HUES64 (cell line): Measurements from ENCODE around the gene EGFL7.
"Not testable (repeated sequence)": the region's sequence is repeated elsewhere in the genome, so short reads cannot be mapped to it uniquely, and the experiment has no call there.

Source experiments
- H3K27ac ChIP-seq: 2 replicates; pipeline ENCODE4 v1.7.0; 2013; ENCODE audit warnings: low read depth, low read length, inconsistent platforms
- H3K27me3 ChIP-seq: 2 replicates; pipeline ENCODE4 v1.6.1; 2013; ENCODE audit warnings: mild to moderate bottlenecking, low read length; ENCODE audit not compliant: insufficient read depth
- H3K36me3 ChIP-seq: 2 replicates; pipeline ENCODE4 v1.6.1; 2013; ENCODE audit warnings: mild to moderate bottlenecking, low read length; ENCODE audit not compliant: insufficient read depth
- H3K4me1 ChIP-seq: 2 replicates; pipeline ENCODE4 v1.6.1; 2013; ENCODE audit warnings: mild to moderate bottlenecking, low read length, moderate library complexity; ENCODE audit not compliant: insufficient read depth
- H3K4me3 ChIP-seq: 2 replicates; pipeline ENCODE4 v1.5.1; 2013; ENCODE audit warnings: mild to moderate bottlenecking, low read length, moderate library complexity
- H3K9ac ChIP-seq: 2 replicates; pipeline ENCODE4 v1.6.1; 2013; ENCODE audit warnings: mild to moderate bottlenecking, low read depth, low read length
- H3K9me3 ChIP-seq: 2 replicates; pipeline ENCODE4 v1.6.1; 2013; ENCODE audit warnings: low read depth, low read length; ENCODE audit not compliant: insufficient read depth
- WGBS: fragments of 150-250, 120-280 bp; methylation state at CpG from one replicate; pipeline ENCODE4 v1.1.7; 2013; ENCODE audit warnings: missing lambda C conversion rate; 5-methylcytosine and 5-hydroxymethylcytosine counted together

EGFL7 gene

GRCh38 chr9:136703276-136703860 lies 40.7 kb downstream of the EGFL7 start:
- Histone ChIP-seq H3K4me3 (no peak overlapping the region), H3K27me3 (peaks cover 10% of the 10 kb centered on the region; the same call in 1 of the 2 replicates), H3K36me3 (no peaks in the 10 kb centered on the region), H3K27ac (no peak overlapping the region), H3K9ac (no peak overlapping the region), H3K4me1 (no peaks in the 10 kb centered on the region), H3K9me3 (no peaks in the 10 kb centered on the region)
- WGBS, result 92% methylated on average over 12 of the region's 12 CpGs

GRCh38 chr9:136704741-136705140 lies 42.0 kb downstream of the EGFL7 start:
- 93% methylated on average over 8 of the region's 8 CpGs for WGBS

DNA sequence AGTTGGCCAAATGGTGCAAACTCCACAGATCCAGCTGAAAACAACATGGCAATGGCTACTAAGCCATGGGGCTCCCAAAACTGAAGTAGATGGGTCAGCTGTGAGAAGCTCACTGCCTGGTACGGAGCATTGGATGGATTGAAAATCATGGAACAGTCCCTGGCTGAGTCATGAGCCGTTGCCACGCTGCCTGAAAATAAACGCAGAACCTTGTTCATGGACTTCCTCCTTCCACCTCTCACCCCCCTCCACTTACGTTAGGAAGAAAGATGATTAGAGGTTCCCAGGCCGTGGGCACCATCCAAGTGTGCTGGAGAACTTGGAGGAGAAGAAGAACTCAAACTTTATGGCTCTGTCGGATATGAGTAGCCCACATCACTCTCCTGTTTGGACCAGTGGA lies 42.8 kb downstream of the EGFL7 start:
- H3K4me1 ChIP-seq, result no peaks in the 10 kb centered on the region
- H3K27me3 ChIP-seq, result peaks cover 12% of the 10 kb centered on the region; the same call in 1 of the 2 replicates
- H3K4me3 ChIP-seq, result no peak overlapping the region
- 83% methylated on average over 7 of the region's 7 CpGs for WGBS
- H3K9ac ChIP-seq, result no peak overlapping the region
- no peaks in the 10 kb centered on the region for H3K36me3 ChIP-seq
- H3K27ac ChIP-seq, result no peak overlapping the region
- no peaks in the 10 kb centered on the region for H3K9me3 ChIP-seq

More at GRCh38 chr9:136704741-136705140, 42.0 kb downstream of the EGFL7 start:
- H3K36me3 ChIP-seq, H3K27ac ChIP-seq, H3K9me3 ChIP-seq, H3K4me3 ChIP-seq, H3K9ac ChIP-seq, H3K4me1 ChIP-seq: not testable (repeated sequence)
- peaks cover 10% of the 10 kb centered on the region; the same call in 1 of the 2 replicates for H3K27me3 ChIP-seq

DNA sequence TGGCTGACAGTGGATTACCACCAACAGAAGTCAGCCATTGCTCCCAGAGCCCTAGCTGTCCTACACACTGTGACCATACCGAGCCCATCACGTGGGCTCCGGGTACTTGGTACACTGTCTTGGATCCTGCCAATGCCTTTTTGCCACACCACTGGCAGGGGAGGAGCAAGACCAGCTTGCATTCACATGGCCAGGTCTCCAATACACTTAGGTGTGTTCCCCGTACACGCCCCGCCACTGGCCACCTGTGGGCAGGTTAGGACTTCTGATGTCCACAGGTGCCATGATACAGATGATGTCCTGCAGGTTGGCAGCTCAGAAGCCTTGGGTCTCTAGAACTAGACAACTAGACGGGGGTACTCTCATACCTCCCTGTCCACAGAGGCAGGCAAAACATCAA lies 44.3 kb downstream of the EGFL7 start:
- Histone ChIP-seq H3K4me1 (no peaks in the 10 kb centered on the region), H3K27ac (no peak overlapping the region), H3K27me3 (peaks cover 11% of the 10 kb centered on the region), H3K9ac (no peak overlapping the region), H3K4me3 (no peak overlapping the region), H3K9me3 (no peaks in the 10 kb centered on the region), H3K36me3 (no peaks in the 10 kb centered on the region)
- WGBS, result 95% methylated on average over 7 of the region's 7 CpGs

DNA sequence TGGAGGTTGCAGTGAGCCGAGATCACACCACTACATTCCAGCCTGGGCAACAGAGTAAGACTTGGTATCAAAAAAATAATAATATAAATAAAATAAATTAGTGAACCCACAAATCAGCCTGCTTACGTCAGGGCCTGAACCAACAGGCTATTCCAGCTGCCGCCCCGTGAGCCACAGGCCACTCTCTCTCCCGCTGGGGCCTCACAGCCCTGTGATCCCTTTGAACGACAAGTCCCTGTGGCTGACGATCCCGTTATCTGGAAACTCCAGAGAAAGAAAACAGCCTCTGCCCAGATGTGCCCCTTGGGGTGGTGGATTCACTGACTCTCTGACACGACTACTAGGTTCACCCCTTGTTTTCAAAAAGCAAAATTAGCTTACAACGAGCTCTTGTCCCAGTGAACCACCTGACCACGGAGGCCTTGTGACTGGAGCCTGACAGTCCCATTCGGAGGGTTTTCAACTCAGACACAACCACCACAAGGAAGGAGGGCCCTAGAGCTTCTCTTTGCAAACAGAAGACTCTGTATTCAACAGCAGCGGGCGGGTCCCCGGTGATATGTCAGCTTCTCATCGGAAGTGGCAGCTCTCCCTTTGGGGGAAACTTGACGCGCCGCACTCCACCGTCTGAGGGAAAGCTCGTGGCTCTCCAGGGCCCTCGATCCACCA lies 45.3 kb downstream of the EGFL7 start:
- H3K9me3 ChIP-seq, result no peaks in the 10 kb centered on the region
- peaks cover 12% of the 10 kb centered on the region for H3K27me3 ChIP-seq
- WGBS, result 88% methylated on average over 21 of the region's 22 CpGs
- H3K4me1 ChIP-seq, result no peaks in the 10 kb centered on the region
- H3K9ac ChIP-seq, result no peak overlapping the region
- no peak overlapping the region for H3K27ac ChIP-seq
- H3K4me3 ChIP-seq, result no peak overlapping the region
- no peaks in the 10 kb centered on the region for H3K36me3 ChIP-seq

DNA sequence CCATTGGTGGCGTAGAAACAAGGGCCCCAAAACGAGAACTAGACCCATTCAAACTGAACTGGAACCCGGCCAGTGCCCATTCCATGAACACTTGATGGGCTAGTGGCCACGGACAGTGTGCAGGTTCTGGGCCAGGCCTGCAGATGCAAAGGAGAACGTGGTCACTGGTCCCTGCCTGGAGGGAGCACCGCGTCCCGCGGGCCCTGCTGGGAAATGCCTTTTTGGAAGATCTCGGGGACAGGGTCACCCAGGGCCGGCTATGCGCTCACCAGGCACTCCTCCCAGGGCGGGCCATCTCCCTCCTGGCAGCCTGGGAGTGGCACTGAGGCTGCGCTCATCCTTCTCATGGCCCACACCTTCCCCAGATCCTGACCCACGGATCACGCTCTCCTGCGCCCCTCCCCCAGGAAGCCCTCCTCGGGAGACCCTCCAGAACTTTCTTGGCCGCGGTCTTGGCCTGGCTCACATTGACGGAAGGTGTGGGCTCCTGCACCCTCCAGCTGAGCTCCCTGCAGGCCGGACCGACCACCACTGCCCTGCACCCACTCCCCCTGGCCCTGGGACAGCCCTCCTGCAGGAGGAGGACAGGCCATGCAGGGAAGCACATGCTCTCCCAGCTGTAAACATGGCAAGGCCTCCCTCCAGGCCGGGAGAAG lies 46.9 kb downstream of the EGFL7 start:
- H3K9me3 ChIP-seq, result no peaks in the 10 kb centered on the region
- WGBS, result 90% methylated on average over 24 of the region's 24 CpGs
- H3K27ac ChIP-seq, result no peak overlapping the region
- no peak overlapping the region for H3K9ac ChIP-seq
- peaks cover 6% of the 10 kb centered on the region; the same call in 1 of the 2 replicates for H3K4me1 ChIP-seq
- peaks cover 12% of the 10 kb centered on the region for H3K27me3 ChIP-seq
- H3K36me3 ChIP-seq, result no peaks in the 10 kb centered on the region
- no peak overlapping the region for H3K4me3 ChIP-seq

- H3K4me1 ChIP-seq, result peaks cover 6% of the 10 kb centered on the region; the same call in 1 of the 2 replicates
- 93% methylated on average over 7 of the region's 7 CpGs for WGBS
- H3K27ac ChIP-seq, result no peak overlapping the region
- H3K9me3 ChIP-seq, result no peaks in the 10 kb centered on the region
- H3K36me3 ChIP-seq, result no peaks in the 10 kb centered on the region
- peaks cover 12% of the 10 kb centered on the region for H3K27me3 ChIP-seq
- no peak overlapping the region for H3K9ac ChIP-seq
- H3K4me3 ChIP-seq, result no peak overlapping the region
Observed at GRCh38 chr9:136710543-136710942, 47.8 kb downstream of the EGFL7 start.

DNA sequence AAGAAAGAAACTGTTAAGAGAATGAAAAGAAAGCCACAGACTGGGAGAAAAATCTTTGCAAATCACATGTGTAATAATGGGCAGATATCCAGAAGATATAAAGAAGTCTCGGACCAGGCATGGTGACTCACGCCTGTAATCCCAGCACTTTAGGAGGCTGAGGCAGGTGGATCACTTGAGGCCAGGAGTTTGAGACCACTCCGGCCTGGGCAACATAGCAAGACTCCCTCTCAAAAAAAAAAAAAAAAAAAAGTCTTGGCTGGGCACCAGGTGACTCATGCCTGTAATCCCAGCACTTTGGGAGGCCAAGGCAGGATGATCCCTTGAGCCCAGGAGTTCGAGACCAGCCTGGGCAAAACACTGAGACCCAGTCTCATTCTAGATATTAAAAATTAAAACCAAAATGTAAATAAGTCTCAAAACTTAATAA lies 48.5 kb downstream of the EGFL7 start:
- H3K9ac ChIP-seq, H3K4me1 ChIP-seq, H3K9me3 ChIP-seq, H3K36me3 ChIP-seq, H3K27ac ChIP-seq: not testable (repeated sequence)
- WGBS, result 90% methylated on average over 4 of the region's 4 CpGs
- Histone ChIP-seq H3K27me3 (peaks cover 12% of the 10 kb centered on the region), H3K4me3 (peak overlapping the region; percentile 81)

DNA sequence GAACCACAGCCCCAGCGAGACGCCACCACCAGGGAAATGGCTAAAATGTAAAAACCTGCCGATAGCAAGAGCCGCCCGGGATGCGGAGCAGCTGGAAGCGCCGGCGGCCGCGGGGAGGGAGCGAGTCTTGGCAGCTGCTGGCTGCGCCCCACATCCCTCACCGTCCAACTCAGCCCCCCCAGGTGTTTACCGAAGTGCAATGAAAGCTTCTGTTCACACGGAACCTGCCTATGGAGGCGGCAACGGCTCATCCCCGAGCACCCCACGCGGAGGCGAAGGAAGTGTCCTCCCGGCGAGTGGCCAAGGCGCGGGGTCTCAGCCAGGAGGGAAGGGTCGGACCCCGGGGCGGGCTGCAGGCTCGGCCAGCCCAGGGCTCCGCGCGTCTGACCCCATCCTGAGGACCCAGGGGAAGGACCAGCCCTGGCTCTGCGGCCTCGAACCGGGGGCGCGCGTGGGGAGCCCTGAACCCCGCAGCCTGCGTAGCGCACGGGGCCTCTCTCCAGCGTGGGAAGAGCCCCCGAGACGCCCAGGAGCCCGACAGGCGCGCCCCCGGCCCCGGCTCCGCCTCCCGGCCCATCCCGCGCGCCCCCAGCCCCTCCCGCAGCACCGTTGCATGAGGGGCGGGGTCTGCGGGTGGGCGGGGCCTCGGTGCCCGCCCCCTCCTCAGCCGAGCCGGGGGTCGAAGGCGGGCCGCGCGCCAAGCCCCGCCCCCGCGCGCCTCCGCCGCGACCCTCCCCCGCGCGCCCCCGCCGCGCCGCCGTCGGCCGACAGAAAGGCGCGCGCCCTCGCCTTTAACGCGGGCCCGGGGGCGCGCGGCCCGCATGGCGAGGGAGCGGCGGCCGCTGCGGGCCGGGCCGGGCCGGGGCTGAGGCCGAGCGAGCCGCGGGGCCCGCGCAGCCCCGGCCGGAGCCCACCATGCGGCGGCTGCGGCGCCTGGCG lies 49.3 kb downstream of the EGFL7 start, which contains the start of gene DIPK1B:
Gene DIPK1B (plus strand): TSS at position 822 of the 939 bp plus-strand sequence. CDS start 94 bp downstream, at position 916.
- Histone ChIP-seq H3K27ac (no peak within 1 kb of the TSS), H3K4me3 (peak within 1 kb of the TSS; percentile 81), H3K27me3 (peaks cover 12% of the 10 kb centered on the region), H3K4me1 (peaks cover 6% of the 10 kb centered on the region; the same call in 1 of the 2 replicates), H3K36me3 (no peaks in the 10 kb centered on the region), H3K9me3 (no peaks in the 10 kb centered on the region), H3K9ac (peak within 1 kb of the TSS; percentile 81)
- under 1% methylated on average over 119 of the region's 119 CpGs for WGBS

GRCh38 chr9:136712690-136713544 lies 50.2 kb downstream of the EGFL7 start:
- H3K9me3 ChIP-seq, result no peaks in the 10 kb centered on the region
- H3K4me1 ChIP-seq, result peaks cover 6% of the 10 kb centered on the region; the same call in 1 of the 2 replicates
- no peaks in the 10 kb centered on the region for H3K36me3 ChIP-seq
- no peak overlapping the region for H3K27ac ChIP-seq
- peak overlapping the region; percentile 76 for H3K4me3 ChIP-seq
- 9% methylated on average over 55 of the region's 56 CpGs for WGBS
- H3K27me3 ChIP-seq, result peaks cover 12% of the 10 kb centered on the region
- H3K9ac ChIP-seq, result peak overlapping the region; percentile 81
